ENCODE data around the gene FAF1.

GRCh38 chr1:50425376-50426107 is 534.5 kb downstream of the FAF1 start:
- TF ChIP-seq CTCF (IDR thresholded peaks at IDR 0.05; ENCODE audit: low read depth, low read length) (no peak), POLR2A (IDR thresholded peaks at IDR 0.05; ENCODE audit: extremely low read depth, insufficient read length) (no peak), MYC (IDR thresholded peaks at IDR 0.05; ENCODE audit: low read depth, low read length) (no peak), MAX (IDR thresholded peaks at IDR 0.05; ENCODE audit: low read depth, low read length) (no peak)
